Activated T-cell treated with anti-CD3 and anti-CD28 coated beads, Interleukin-2, amount 50 U/mL, for 24 hours (primary cell): ENCODE measurements around the gene TRAPPC10.
"Not testable (repeated sequence)": the region's sequence is repeated elsewhere in the genome, so short reads cannot be mapped to it uniquely, and the experiment has no call there.

Experiments
- DNase-seq: peaks from one replicate; pipeline ENCODE4 v3.0.0-alpha.2; 2020
- H3K27ac Mint-ChIP-seq: 2 replicates; pipeline ENCODE4 v1.8.0; 2020; ENCODE audit warnings: mild to moderate bottlenecking, mixed read lengths
- H3K27me3 Mint-ChIP-seq: 2 replicates; pipeline ENCODE4 v1.8.0; 2020; ENCODE audit warnings: mixed read lengths
- H3K36me3 Mint-ChIP-seq: 2 replicates; pipeline ENCODE4 v1.8.0; 2020; ENCODE audit warnings: low read depth, mixed read lengths
- H3K4me1 Mint-ChIP-seq: 2 replicates; pipeline ENCODE4 v1.8.0; 2020; ENCODE audit warnings: low read depth, mixed read lengths
- H3K4me3 Mint-ChIP-seq: 2 replicates; pipeline ENCODE4 v1.8.0; 2020; ENCODE audit warnings: mild to moderate bottlenecking, moderate library complexity, mixed read lengths
- H3K9me3 Mint-ChIP-seq: 2 replicates; pipeline ENCODE4 v1.8.0; 2020; ENCODE audit warnings: mixed read lengths

TRAPPC10 gene

DNA sequence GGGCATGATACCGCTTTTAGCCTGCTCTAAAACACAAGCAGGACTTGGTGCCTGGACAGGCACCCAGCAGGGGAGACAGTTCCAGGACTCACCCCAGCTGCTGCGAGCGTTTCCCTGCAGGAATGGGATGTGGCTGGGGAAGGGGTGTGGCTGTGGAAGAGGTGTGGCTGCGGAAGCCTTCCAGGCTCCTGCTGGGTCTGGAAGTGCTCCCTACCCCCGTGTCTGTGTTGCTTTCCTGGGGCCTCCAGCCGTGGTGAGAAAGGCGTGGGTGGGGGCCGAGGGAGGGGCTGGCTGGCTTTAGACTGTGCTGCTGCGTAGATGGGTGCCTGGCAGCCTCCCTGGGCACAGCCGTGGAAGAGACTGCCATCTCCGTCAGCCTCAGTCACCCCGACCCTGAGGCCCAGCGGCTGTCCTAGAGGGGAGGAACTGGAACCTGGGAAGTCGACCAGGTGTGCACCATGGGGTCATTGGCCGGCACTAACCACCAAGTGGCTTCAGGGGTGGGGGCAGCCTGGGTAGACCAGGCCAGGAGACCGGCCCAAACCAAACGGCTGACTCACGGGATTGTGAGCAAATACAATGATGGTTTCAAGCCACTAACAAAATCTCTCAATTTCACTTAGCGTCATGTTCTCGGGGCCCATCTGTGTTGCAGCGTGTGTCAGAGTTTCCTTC lies 141.2 kb downstream of the TRAPPC10 start:
- not testable (repeated sequence) for H3K27me3 Mint-ChIP-seq
- peak; percentile 61 for DNase-seq

DNA sequence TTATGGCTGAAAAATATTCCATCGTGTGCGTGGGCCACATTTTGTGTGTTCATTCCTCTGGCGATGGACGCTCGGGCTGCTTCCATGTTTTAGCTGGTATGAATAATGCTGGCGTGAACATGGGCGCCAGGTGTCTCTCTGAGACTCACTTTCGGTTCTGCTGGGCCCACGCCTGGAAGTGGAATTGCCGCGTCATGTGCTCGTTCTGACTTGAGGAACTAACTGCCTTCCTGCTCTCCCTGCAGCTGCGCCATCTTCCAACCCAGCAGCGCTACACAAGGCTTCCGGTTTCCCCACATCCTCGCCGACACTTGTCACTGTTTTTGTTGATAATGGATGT lies 141.8 kb downstream of the TRAPPC10 start:
- not testable (repeated sequence) for H3K4me3 Mint-ChIP-seq, H3K4me1 Mint-ChIP-seq, H3K36me3 Mint-ChIP-seq, H3K27me3 Mint-ChIP-seq, H3K9me3 Mint-ChIP-seq, H3K27ac Mint-ChIP-seq
- peak; percentile 70 for DNase-seq

More for the DNA sequence above, 141.2 kb downstream of the TRAPPC10 start:
- not testable (repeated sequence) for H3K4me3 Mint-ChIP-seq, H3K4me1 Mint-ChIP-seq, H3K36me3 Mint-ChIP-seq, H3K27ac Mint-ChIP-seq, H3K9me3 Mint-ChIP-seq

- H3K9me3 Mint-ChIP-seq, H3K27ac Mint-ChIP-seq, DNase-seq, H3K4me1 Mint-ChIP-seq, H3K27me3 Mint-ChIP-seq, H3K4me3 Mint-ChIP-seq, H3K36me3 Mint-ChIP-seq: not testable (repeated sequence)
Observed at GRCh38 chr21:44154816-44155230, 142.7 kb downstream of the TRAPPC10 start.

- not testable (repeated sequence) for H3K27ac Mint-ChIP-seq, H3K4me3 Mint-ChIP-seq, H3K4me1 Mint-ChIP-seq, H3K36me3 Mint-ChIP-seq, H3K27me3 Mint-ChIP-seq, H3K9me3 Mint-ChIP-seq
- peak; percentile 69 for DNase-seq
Observed at GRCh38 chr21:44155231-44155993, 143.3 kb downstream of the TRAPPC10 start.

DNA sequence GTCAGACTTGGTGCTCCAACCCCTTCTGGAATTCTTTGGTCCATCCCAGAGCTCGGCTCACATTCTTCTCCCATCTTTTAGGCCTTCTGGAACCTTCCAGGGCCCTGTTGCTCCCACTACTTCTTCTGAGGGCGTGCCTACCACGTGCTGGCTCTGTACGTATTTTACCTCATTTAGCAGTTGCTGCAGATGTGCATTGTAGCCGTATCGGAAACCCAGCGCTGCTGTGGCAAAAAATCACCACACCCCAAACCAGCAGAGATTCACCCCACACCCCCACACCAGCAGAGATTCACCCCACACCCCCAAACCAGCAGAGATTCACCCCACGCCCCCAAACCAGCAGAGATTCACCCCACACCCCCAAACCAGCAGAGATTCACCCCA lies 143.9 kb downstream of the TRAPPC10 start:
- H3K27me3 Mint-ChIP-seq, H3K36me3 Mint-ChIP-seq, H3K27ac Mint-ChIP-seq, H3K4me1 Mint-ChIP-seq, H3K9me3 Mint-ChIP-seq, DNase-seq, H3K4me3 Mint-ChIP-seq: not testable (repeated sequence)
